MG63 (cell line): ENCODE data around the gene OR2B2. TPM values are rescaled to one million over a fixed set of nuclear protein-coding genes. Genes with fewer than 3 reads are reported as not detected.

ENCODE experiments used
- DNase-seq: peaks from one replicate; pipeline ENCODE4 v3.0.0-alpha.2; 2020
- H3K27me3 ChIP-seq: fragments of 250-450 bp; sonication (Bioruptor Pico); 2 replicates; pipeline ENCODE4 v1.5.1; 2020; ENCODE audit warnings: mild to moderate bottlenecking, moderate library complexity
- H3K36me3 ChIP-seq: fragments of 250-450 bp; sonication (Bioruptor Pico); 2 replicates; pipeline ENCODE4 v1.5.1; 2020; ENCODE audit warnings: mild to moderate bottlenecking, moderate library complexity
- H3K4me3 ChIP-seq: fragments of 250-450 bp; sonication (Bioruptor Pico); 2 replicates; pipeline ENCODE4 v1.5.1; 2020; ENCODE audit warnings: mild to moderate bottlenecking, moderate library complexity
- H3K9me3 ChIP-seq: fragments of 250-450 bp; sonication (Bioruptor Pico); 2 replicates; pipeline ENCODE4 v1.5.1; 2020; ENCODE audit warnings: mild to moderate bottlenecking, moderate library complexity
- total RNA-seq: library from RNA; depleted of rRNA; stranded (reverse); fragments of >200 nt; shearing (Covaris generic); gene quantifications from 2 replicates; pipeline ENCODE4 v1.2.3, GENCODE V29; 2014; ENCODE audit warnings: low replicate concordance; rRNA removed

The OR2B2 gene
- total RNA-seq, 1 experiment from 2014 or later = not detected

- Histone ChIP-seq H3K9me3 (peaks cover 2% of the 10 kb centered on the region), H3K4me3 (no peak overlapping the region), H3K36me3 (no peaks in the 10 kb centered on the region), H3K27me3 (no peaks in the 10 kb centered on the region)
- DNase-seq = no peak
Observed at GRCh38 chr6:27862396-27863066, 49.7 kb downstream of the OR2B2 start.

- Histone ChIP-seq H3K9me3 (peaks cover 2% of the 10 kb centered on the region), H3K4me3 (no peak overlapping the region), H3K36me3 (no peaks in the 10 kb centered on the region), H3K27me3 (no peaks in the 10 kb centered on the region)
- no peak for DNase-seq
Observed at GRCh38 chr6:27861861-27862260, 50.3 kb downstream of the OR2B2 start.

GRCh38 chr6:27861276-27861840, 50.8 kb downstream of the OR2B2 start:
- no peak for DNase-seq

More at GRCh38 chr6:27861276-27861840, 50.8 kb downstream of the OR2B2 start:
- Histone ChIP-seq H3K4me3 (no peak overlapping the region), H3K36me3 (no peaks in the 10 kb centered on the region), H3K9me3 (peaks cover 2% of the 10 kb centered on the region), H3K27me3 (no peaks in the 10 kb centered on the region)

Other genes with a start within 250 kb of the OR2B2 start
- not detected in 2 replicates for gene OR2B6, start 44.8 kb upstream of the OR2B2 start, total RNA-seq
- gene ZNF165, start 168.2 kb upstream of the OR2B2 start, total RNA-seq = 0.49 TPM in 1 of 2 replicates, not detected in the other
- 1.3 and 1.7 TPM in 2 replicates for gene ZSCAN16, start 212.2 kb upstream of the OR2B2 start, total RNA-seq
- gene ZKSCAN8, start 229.5 kb upstream of the OR2B2 start, total RNA-seq = 3.2 and 6.0 TPM in 2 replicates